K562 (cell line): ENCODE results near the gene APLNR. TPM values are rescaled to one million over a fixed set of nuclear protein-coding genes. Genes with fewer than 3 reads are reported as not detected.

ENCODE experiments used
- REST ChIP-seq, 2 experiments: fragments of 450-650 bp; formaldehyde crosslinking in 1 of 2; IDR thresholded peaks; 2 replicates each; pipeline versions ENCODE4 v1.4.0 to v1.6.1; 2014 to 2020; ENCODE audit warnings: mild to moderate bottlenecking in 2 of 2, borderline replicate concordance in 1 of 2, low read depth in 1 of 2
- TFAP4 ChIP-seq: sonication (generic); formaldehyde crosslinking; IDR thresholded peaks from 2 replicates; pipeline ENCODE4 v1.8.0; 2022; ENCODE audit warnings: missing genetic modification reagents, mild to moderate bottlenecking, moderate library complexity, borderline replicate concordance
- polyA plus RNA-seq, 8 experiments: library from polyadenylated mRNA; depleted of rRNA in 4 of 8; stranded (reverse) in 5 of 8; unstranded in 3 of 8; fragments of >200 nt; fragmentation: Nextera tagmentation in 2 of 8; fragmentation: Illumina TruSeq in 1 of 8; extraction: Ambion mirVana in 2 of 8; extraction: Trizol in 1 of 8; gene quantifications; 2 replicates each; pipeline versions ENCODE4 v1.2.1 to v1.2.3, GENCODE V29; 2011 to 2014; ENCODE audit warnings: inconsistent platforms in 1 of 8, missing spikeins in 1 of 8
- total RNA-seq, 7 experiments: library from RNA; depleted of rRNA in 6 of 7; stranded (reverse); fragments of >200 nt in 6 of 7; fragmentation: Illumina TruSeq in 2 of 7; extraction: Trizol in 2 of 7; gene quantifications; 2 replicates each; pipeline versions ENCODE4 v1.2.1 to v1.2.3, GENCODE V29; 2011 to 2021; ENCODE audit warnings: low replicate concordance in 1 of 7

The APLNR gene
- total and polyA plus RNA-seq, 9 of the 15 experiments (the other 6 are each of a cell fraction or from before 2014, with no cell fraction given), result 0.15 to 2.0 (median 0.65) TPM

GRCh38 chr11:57240757-57241156 is 3.7 kb upstream of the APLNR start (continued):
- TF ChIP-seq REST (IDR thresholded peaks at IDR 0.05; ENCODE audit: borderline replicate concordance) (peak; percentile 36), REST (CRISPR knock-in tag; IDR thresholded peaks at IDR 0.05; ENCODE audit: low read depth) (no peak), TFAP4 (peak; percentile 39; the same call in 1 of the 2 replicates)
